Measurements from ENCODE around the gene UGCG.
A peak's percentile ranks its signal among the peaks of the same experiment; 100 is the strongest.
"Not testable (repeated sequence)": the region's sequence is repeated elsewhere in the genome, so short reads cannot be mapped to it uniquely, and the experiment has no call there.

UGCG gene

GRCh38 chr9:111922324-111923013 is 25.9 kb downstream of the UGCG start:
- no peak for DNase-seq

GRCh38 chr9:111924281-111924680 is 27.7 kb downstream of the UGCG start:
- no peak for DNase-seq

- DNase-seq = no peak
These were observed 28.6 kb downstream of the UGCG start for GRCh38 chr9:111925017-111925770.

- DNase-seq = no peak
These were observed 29.2 kb downstream of the UGCG start for GRCh38 chr9:111925784-111926183.

GRCh38 chr9:111926421-111926875 is 29.8 kb downstream of the UGCG start:
- no peak for DNase-seq

- DNase-seq = no peak
These were observed 31.7 kb downstream of the UGCG start for GRCh38 chr9:111928359-111928720.

GRCh38 chr9:111934747-111935146 is 38.1 kb downstream of the UGCG start:
- no peak for DNase-seq

GRCh38 chr9:111936391-111936790 is 39.8 kb downstream of the UGCG start:
- DNase-seq = no peak

GRCh38 chr9:111937301-111937700 is 40.7 kb downstream of the UGCG start:
- DNase-seq = no peak

GRCh38 chr9:111937781-111938426 is 41.3 kb downstream of the UGCG start:
- DNase-seq = no peak

- DNase-seq = no peak
These were observed 41.8 kb downstream of the UGCG start for GRCh38 chr9:111938427-111938800.

GRCh38 chr9:111939322-111939721 is 42.7 kb downstream of the UGCG start:
- no peak for DNase-seq

- DNase-seq = no peak
These were observed 44.1 kb downstream of the UGCG start for GRCh38 chr9:111940697-111941096.

GRCh38 chr9:111943200-111943599 is 46.6 kb downstream of the UGCG start:
- DNase-seq = no peak

GRCh38 chr9:111943746-111944145 is 47.1 kb downstream of the UGCG start:
- DNase-seq = no peak

- DNase-seq = no peak
These were observed 47.7 kb downstream of the UGCG start for GRCh38 chr9:111944241-111944866.

- no peak for DNase-seq
These were observed 48.6 kb downstream of the UGCG start for GRCh38 chr9:111945216-111945615.

- not testable (repeated sequence) for DNase-seq
These were observed 51.5 kb downstream of the UGCG start for GRCh38 chr9:111948109-111948508.

GRCh38 chr9:111948951-111949350 is 52.3 kb downstream of the UGCG start:
- DNase-seq = no peak

GRCh38 chr9:111949919-111950318 is 53.3 kb downstream of the UGCG start:
- no peak for DNase-seq

- DNase-seq = no peak
These were observed 55.9 kb downstream of the UGCG start for GRCh38 chr9:111952559-111952958.

GRCh38 chr9:111953444-111953843 is 56.8 kb downstream of the UGCG start:
- DNase-seq = no peak

GRCh38 chr9:111955048-111955447 is 58.4 kb downstream of the UGCG start:
- DNase-seq = peak; percentile 22 to 35
